ENCODE measurements around the gene UQCR11. TPM values are rescaled to one million over a fixed set of nuclear protein-coding genes. Genes with fewer than 3 reads are reported as not detected.

UQCR11 gene
- total and polyA plus RNA-seq, 2 of the 8 experiments (the other 6 are each of a cell fraction or from before 2014, with no cell fraction given) = 162 to 171 TPM

DNA sequence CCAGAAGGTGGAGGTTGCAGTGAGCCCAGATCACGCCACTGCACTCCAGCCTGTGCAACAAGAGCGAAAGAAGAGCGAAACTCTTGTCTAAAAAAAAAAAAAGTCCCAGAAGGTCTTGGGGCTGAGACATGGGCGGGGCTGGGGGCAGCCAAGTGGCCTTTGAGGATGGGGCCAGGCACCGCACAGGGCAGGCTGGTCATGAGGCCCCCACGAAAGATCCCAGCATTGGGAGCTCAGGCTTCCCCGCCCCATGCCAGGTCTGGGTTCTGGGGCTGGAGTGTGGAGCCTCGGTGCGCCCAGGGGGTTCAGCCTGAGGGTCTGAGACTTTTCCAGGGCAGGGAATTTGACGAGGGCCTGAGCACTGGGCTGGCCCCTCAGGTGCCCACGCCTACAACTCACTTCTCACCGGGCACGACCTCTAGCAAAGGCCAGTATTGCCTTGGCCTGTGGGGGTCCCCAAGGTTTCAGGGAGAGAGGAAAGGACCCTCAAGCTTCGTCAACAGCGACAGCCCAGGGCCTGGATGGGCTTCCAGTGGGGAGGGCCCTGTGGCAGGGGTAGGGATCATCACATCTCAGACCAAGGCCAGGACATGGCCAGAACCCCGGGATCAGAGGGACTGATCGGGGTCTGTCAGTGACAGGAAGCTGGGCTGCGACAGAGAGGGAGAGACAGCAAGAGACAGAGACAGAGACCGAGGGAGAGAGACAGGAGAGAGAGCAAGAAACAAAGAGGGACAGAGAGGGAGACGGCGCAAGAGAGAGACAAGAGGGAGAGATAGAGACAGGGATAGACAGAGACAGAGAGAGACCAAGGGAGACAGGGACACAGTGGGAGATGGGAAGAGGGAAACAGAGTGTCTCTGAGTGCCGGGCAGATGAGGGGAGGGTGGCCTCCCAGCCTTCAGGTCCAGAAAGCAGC is 29.7 kb downstream of the UQCR11 start (continued):
- TF ChIP-seq, protein P1, sequence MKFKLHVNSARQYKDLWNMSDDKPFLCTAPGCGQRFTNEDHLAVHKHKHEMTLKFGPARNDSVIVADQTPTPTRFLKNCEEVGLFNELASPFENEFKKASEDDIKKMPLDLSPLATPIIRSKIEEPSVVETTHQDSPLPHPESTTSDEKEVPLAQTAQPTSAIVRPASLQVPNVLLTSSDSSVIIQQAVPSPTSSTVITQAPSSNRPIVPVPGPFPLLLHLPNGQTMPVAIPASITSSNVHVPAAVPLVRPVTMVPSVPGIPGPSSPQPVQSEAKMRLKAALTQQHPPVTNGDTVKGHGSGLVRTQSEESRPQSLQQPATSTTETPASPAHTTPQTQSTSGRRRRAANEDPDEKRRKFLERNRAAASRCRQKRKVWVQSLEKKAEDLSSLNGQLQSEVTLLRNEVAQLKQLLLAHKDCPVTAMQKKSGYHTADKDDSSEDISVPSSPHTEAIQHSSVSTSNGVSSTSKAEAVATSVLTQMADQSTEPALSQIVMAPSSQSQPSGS (IDR thresholded peaks at IDR 0.05; ENCODE audit: low read length) = no peak
- TF ChIP-seq, protein P2, sequence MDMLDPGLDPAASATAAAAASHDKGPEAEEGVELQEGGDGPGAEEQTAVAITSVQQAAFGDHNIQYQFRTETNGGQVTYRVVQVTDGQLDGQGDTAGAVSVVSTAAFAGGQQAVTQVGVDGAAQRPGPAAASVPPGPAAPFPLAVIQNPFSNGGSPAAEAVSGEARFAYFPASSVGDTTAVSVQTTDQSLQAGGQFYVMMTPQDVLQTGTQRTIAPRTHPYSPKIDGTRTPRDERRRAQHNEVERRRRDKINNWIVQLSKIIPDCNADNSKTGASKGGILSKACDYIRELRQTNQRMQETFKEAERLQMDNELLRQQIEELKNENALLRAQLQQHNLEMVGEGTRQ (IDR thresholded peaks at IDR 0.05; ENCODE audit: low read length) = no peak
- no peak for TF ChIP-seq RNF2 (IDR thresholded peaks at IDR 0.05; ENCODE audit: borderline replicate concordance, low read depth, low read length, missing control alignments, poor library complexity, severe bottlenecking)
